Activated CD4-positive, alpha-beta T cell treated with anti-CD3 and anti-CD28 coated beads, Interleukin-2, amount 50 U/mL, for 24 hours (primary cell): Measurements from ENCODE around the gene AMT.

Experiments
- DNase-seq, 2 donors: peaks; one replicate each; pipeline ENCODE4 v3.0.0-alpha.2; 2020; ENCODE audit warnings: low read depth in 1 of 2, low spot score in 1 of 2

The AMT gene, protein sequence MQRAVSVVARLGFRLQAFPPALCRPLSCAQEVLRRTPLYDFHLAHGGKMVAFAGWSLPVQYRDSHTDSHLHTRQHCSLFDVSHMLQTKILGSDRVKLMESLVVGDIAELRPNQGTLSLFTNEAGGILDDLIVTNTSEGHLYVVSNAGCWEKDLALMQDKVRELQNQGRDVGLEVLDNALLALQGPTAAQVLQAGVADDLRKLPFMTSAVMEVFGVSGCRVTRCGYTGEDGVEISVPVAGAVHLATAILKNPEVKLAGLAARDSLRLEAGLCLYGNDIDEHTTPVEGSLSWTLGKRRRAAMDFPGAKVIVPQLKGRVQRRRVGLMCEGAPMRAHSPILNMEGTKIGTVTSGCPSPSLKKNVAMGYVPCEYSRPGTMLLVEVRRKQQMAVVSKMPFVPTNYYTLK

GRCh38 chr3:49422379-49423248 lies at the start of gene AMT:
Gene AMT (minus strand): TSS chr3:49422473. CDS start chr3:49422450, 23 bp downstream.
- DNase-seq, result no peak

DNA sequence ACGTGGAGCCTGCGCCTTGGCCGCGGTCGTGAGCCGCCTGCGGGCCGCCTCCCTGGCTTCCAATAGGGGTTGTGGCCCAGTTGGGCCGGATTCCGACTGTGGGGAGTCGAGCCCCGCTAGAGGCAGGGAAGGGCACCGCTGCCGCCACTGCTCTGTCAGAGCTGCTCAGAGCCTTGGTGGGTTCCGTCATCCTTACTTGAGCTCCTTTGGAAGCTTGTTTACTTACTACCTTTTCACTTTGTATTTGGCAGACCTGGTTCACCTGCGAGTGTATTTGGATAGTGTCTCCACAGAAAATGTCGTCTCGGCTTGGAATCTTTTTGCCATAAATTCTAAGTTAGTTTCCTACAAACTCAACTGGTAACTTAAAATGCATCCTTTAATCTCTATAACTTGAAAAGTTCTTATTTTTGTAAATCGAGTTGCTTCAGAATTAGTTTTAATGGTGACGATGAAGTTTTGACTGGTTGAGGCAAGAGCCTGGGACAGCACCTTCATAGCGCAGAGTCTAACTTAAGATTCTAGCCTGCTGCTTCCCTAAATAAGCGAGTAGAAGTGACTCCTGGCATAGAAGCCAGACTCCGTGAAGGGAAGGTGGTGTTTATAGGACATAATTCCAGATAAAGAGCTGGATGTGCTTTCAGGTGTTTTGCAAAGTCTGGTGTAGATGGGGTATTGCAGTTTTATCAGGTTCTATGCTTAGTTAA lies 48.6 kb upstream of the AMT start:
- DNase-seq, result peak in 1 of 2 donors; percentile 28

DNA sequence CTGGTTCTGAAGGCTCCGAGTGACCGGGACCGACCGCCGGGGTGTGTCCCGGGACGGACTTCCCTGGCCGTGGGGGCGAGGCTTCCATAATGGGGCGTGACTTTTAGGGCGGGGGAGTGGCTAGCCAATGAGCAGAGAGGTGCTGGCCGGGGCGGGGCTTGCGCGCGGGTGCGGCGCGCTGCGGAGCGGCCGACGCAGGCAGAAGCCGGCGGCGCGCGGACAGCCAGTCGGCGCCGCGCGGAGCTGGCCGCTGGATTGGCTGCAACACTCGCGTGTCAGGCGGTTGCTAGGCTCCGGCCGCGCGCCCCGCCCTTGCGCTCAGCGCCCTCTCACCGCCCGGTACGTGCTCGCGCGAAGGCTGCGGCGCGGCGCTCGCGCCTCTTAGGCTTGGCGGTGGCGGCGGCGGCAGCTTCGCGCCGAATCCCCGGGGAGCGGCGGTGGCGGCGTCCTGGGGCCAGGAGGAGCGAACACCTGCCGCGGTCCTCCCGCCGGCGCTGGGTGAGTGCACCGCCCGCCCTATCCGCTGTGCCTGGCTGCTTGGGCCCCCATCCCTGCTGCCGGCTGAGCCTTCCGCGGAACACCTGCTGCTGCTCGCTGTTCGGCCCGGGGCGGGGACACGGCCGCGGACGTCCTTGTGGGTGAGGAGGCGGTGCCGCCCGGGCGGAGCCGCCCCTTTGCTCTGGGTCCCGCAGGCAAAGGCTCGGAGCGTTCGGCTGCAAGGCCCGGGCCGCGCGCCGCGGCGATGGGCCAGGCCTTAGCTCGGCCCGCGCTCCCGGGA lies 47.9 kb upstream of the AMT start, which contains the start of gene DAG1:
Gene DAG1, plus strand, starts transcription at position 332 of the 778 bp plus-strand sequence. CDS start 40,268 bp downstream, outside the sequence.
- DNase-seq, result peak; percentile 79 to 93

DNA sequence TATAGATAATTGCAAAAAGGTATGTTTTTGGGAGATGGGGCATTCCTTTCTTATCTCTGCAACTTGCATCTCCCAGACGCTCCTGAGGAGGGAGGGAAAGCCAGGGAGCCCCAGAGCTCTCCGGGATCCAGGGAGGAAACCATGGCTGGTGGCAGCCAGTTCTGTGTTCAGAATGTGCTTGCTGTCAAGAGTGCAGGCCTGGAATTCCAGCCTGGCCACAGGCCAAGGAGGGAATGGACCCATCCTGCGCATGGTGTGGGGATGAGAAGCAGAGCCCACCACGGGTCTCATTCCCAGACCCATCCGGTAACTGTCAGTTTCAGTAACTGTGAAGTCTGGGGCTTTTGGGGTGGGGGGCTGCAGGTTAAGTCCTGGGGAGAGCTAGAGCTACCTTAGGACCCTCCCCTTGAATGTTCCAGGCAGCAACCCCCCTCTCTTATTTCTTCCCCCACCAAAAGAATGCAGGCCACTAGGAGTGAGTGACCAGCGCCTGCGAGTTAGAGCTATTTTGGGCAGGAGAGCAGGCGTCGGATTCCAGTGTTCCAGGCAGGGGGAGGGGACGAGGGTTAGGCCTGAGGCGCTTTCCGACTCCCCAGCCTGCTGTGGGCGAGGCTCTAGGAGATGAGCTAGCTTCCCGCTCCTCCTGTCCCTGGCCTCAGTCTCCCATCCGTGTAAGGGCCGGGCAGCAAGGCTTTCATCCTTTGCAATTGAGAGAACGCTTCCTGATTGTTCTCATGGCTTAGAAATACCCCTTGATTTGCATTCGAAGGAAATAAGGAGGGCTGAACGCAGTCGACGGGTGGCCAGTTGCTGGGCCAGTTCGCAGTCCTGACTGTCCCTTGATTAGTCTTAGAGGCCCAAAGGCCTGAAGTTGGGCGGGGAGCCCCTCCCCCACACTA lies 47.0 kb upstream of the AMT start:
- no peak for DNase-seq

DNA sequence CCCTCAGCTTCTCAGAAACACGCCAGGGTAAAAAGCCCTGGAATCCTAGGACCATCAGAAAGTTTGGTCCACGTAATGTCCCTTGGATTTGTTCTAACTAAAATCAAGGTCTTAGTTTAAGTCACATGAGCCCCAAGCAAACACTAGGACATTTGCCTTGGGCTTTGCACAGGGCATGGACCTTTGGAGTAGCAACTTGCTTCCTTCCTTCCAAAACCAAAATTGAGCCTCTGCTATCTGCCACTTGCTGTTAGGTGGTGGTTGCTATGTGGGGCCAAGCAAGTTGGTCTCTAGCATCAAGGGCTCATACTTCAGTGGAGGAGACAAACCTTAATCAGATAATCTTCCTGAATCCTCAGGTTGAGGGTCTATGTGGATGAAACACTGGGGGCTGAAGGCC lies 43.8 kb upstream of the AMT start:
- no peak for DNase-seq

DNA sequence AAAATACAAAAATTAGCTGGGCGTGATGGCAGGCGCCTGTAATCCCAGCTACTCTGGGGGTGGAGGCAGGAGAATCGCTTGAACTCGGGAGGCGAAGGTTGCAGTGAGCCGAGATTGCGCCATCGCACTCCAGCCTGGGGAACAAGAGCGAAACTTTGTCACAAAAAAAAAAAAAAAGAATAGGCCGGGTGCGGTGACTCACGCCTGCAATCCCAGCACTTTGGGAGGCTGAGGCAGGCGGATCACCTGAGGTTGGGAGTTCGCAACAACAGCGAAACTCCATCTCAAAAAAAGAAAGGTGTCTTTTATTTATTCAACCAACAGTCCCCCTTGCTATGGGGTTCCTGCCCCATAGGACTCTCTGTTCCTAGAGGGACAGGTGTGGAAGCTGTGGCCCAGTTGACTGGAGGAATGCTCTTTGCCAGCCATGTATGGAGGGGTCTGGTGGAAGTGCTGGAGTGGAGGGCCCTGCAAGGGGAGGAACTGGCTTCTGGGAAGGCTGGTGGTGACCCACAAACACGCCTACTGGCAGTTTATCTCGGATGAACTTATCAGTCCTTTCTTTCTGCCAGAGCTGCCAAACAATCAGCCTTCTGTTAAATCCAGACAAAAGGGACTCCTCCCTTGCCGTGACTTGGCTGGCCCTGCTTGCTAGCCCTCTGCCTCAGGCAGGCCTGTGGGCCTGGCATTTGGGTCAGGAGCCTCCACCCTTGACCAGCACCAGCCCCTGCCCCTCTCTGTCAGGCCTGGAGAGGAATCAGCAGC lies 43.2 kb upstream of the AMT start:
- DNase-seq, result no peak

DNA sequence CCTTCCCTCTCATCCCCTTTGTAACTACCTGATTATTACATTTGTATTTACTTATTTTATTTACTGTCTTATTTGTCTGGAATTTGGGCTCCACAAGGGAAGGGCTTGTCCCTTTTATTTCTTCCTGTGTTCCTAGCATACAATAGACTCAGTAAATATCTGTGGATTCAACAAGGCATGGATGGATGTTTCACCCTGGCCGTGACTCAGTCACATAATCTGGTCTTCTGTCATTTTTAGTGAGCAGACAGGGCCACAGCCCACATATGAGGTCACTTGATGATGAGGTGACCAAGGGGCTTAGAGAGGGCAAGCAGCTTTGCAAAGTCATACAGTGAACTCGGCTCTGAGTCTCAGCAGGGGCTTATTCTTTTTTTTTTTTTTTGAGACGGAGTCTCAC lies 39.9 kb upstream of the AMT start:
- DNase-seq, result no peak

- DNase-seq, result no peak
Measured at GRCh38 chr3:49461443-49462171, 39.3 kb upstream of the AMT start.

GRCh38 chr3:49460956-49461355 lies 38.7 kb upstream of the AMT start:
- no peak for DNase-seq

DNA sequence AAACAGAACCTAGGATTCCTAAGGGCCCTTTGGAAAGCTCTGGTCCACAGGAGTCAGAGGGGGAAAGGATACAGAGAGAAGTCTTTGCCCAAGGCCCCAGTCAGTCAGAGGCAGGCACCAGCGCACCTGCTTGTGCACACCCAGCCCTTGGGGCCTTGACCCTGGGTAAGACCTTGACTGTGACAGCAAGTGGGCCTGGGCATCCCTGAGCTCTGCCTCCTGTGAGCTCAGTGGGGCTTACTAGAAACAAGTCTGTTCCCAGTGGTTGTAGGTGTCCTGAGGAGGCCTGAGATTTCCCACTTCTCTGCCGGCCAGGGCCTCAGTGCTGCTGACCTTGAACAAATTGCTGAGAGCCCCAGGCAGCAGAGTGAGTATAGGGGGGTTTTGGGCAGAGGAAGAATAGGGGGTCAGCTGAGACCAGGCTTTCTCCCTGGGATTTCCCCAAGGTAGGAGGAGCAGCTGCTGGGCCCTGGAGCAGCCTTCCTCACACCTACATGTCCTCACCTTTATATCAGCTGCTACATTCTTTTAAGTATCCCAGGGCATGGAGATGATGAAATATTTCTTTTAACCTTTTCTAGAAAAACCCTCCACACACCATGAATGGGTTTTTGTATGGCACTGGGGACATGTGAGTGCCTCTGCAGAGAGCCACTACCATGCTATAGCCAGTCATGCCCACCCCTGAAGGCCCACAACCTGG lies 38.1 kb upstream of the AMT start:
- no peak for DNase-seq

DNA sequence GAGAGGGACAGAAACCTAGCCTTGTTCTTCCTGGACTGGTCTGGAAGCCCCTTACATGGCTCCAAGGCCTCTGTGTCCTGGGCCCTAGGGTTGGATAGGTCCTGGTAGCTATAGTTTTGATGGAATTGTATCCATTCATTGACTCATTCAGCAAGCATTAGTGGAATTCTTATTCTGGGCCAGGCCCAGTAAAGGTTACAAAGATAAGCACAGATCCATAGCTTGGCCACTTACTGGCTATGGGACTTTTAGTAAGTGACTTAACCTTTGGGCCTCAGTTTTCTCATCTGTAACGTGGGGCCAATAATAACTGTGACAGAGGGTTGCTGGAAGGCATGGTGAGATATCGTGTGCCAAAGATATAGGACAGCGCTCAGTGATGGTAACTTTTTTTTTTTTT lies 34.2 kb upstream of the AMT start:
- DNase-seq, result no peak

GRCh38 chr3:49454898-49455681 lies 32.8 kb upstream of the AMT start:
- DNase-seq, result no peak

DNA sequence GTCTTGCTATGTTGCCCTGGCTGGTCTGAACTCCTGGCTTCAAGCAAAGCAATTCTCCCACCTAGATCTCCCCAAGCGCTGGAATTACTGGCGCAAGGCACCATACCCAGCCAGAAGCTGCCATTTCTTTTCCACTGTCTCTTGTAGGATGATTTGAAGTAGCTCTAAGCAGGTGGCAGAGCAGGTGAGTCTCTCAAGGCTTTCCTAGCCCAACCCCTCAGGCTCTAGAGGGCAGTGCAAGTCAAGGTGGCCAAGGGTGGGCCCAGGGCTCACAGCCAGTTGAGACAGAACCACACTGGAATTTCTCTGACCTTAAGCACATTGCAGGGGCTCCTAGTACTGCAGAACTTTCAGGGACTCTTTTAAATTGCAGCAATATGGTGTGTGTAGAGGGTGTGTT lies 32.2 kb upstream of the AMT start:
- DNase-seq, result no peak

GRCh38 chr3:49453621-49454020 lies 31.3 kb upstream of the AMT start:
- no peak for DNase-seq

- DNase-seq, result no peak
Measured at GRCh38 chr3:49445391-49445790, 23.1 kb upstream of the AMT start.

GRCh38 chr3:49434731-49435130 lies 12.5 kb upstream of the AMT start:
- DNase-seq, result no peak

GRCh38 chr3:49428752-49429080 lies 6.4 kb upstream of the AMT start:
- DNase-seq, result no peak
